ENCODE measurements around the gene ISLR2.

Gene ISLR2

DNA sequence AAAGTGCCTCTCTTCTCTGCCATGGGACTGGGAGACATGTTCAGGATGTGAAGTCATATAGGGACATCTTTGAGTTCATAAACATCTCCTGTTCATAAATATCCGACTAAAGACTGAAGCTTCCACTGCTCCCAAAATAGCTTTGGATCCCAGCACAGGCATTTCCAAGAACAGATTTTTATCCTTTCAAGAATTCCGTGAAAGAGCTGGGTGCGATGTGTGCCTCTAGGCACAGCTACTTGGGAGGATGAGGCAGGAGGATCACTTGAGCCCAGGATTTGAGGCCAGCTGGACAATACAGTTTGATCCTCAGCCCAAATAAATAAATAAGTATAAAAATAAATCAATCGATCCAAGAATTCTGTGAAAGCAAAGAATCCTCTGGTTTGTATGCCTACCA, 6.7 kb upstream of the ISLR2 start:
- Mint-ChIP-seq H3K4me1 (ENCODE audit: low read depth) (peaks cover 1% of the 10 kb centered on the region), H3K27ac (no peak overlapping the region), H3K9me3 (no peaks in the 10 kb centered on the region), H3K27me3 (ENCODE audit: low read depth) (peaks cover 42% of the 10 kb centered on the region), H3K4me3 (no peak overlapping the region), H3K36me3 (ENCODE audit: low read depth) (no peaks in the 10 kb centered on the region)

DNA sequence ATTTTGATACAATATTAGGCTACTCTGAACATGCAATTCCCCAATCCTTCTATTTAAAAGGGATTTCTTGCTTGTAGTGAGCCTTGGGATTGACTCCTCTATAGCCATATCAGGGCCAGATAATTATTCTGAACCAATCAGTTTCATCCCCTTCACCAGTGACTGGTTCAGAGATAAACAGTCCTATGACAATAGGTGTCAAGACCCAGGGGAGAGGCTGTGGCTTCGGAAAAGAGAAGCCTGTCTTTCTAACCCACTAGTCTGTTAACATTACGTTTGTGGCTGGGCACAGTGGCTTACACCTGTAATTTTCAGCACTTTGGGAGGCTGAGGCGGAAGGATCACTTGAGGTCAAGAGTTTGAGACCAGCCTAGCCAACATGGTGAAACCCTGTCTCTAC, 6.2 kb upstream of the ISLR2 start:
- Mint-ChIP-seq H3K4me1 (ENCODE audit: low read depth) (peaks cover 1% of the 10 kb centered on the region), H3K36me3 (ENCODE audit: low read depth) (no peaks in the 10 kb centered on the region), H3K9me3 (no peaks in the 10 kb centered on the region), H3K27ac (no peak overlapping the region), H3K4me3 (no peak overlapping the region), H3K27me3 (ENCODE audit: low read depth) (peaks cover 47% of the 10 kb centered on the region)

- Mint-ChIP-seq H3K4me3 (no peak overlapping the region), H3K27ac (no peak overlapping the region), H3K9me3 (no peaks in the 10 kb centered on the region), H3K4me1 (ENCODE audit: low read depth) (peaks cover 5% of the 10 kb centered on the region), H3K36me3 (ENCODE audit: low read depth) (no peaks in the 10 kb centered on the region), H3K27me3 (ENCODE audit: low read depth) (peaks cover 53% of the 10 kb centered on the region)
Measured at GRCh38 chr15:74124759-74125158, 5.6 kb upstream of the ISLR2 start.

DNA sequence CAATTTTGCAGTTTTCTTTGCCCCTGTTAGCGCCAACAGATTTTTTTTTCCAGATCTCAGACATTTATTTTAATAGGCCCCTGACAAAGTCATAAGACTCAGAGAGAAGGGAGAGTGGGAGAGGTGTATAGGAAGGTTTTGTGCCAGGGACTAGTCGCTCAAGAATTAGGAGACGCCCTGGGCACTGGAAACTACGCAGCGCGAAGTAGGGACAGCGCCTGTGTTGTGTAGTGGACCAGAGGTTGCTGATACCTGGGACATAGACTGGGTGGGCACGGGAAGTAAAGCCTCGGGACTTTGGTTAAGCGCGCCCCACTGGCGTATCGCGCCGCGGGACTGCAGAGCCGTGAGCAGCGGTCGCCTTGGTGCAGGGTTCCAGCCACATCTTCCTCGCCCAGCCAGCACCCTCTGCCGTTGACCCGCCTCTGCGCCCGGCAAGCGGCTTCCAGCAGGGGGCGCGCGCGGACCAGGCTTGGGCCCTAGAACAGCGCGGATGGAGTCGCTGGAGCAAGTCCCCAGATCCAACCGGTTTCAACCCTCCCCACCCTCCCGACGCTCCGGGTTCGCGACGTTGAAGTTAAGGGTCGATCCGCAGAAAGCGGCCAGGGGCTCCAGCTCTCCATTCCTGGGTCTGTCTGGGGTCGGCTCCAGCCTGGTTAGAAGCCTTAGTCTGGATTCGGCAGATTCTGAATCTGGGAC, 3.0 kb upstream of the ISLR2 start:
- Mint-ChIP-seq H3K4me1 (ENCODE audit: low read depth) (peaks cover 9% of the 10 kb centered on the region), H3K36me3 (ENCODE audit: low read depth) (peaks cover 8% of the 10 kb centered on the region), H3K27me3 (ENCODE audit: low read depth) (peaks cover 62% of the 10 kb centered on the region), H3K27ac (no peak overlapping the region), H3K4me3 (no peak overlapping the region), H3K9me3 (no peaks in the 10 kb centered on the region)

DNA sequence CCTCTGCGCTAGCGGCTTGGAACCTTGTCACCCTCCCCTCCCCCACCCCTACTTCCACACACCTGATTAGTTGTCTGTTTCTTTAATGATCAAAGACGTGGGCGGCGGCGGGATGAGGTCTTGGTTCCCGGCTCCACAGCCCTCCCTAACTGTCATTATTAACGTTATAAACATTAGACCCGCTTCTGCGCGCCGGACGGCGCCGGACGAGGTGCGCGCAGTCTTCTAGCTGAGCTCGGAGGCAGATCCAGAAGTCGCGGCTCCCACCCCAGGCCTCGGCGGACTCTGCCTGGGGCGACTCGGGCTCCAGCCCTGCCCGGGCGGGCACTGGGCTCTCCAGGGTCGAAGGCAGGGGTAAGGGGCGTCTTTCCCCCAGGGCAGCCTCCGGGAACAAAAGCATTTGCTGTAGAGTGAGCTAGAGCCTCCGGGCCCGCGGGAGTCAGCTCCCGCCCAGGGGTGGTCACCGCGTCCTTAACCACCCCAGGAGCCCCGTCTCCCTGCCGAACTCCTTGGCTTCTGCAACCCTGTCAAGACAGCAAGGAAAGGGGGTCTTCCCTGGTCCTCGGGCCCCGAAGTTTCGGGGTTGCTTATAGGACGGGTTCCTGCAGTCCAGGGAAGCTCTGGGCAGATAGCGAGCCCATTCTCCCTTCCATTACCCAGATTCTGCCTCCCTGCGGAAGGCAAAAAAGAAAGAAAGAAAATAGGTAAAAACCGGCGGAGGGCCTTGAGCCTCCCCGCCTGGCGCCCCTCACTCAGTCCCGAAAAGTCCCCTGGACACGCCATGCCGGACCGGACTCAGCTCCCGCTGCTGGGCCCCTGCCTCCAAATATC, 2.2 kb upstream of the ISLR2 start:
- Mint-ChIP-seq H3K4me1 (ENCODE audit: low read depth) (peaks cover 9% of the 10 kb centered on the region), H3K27ac (no peak overlapping the region), H3K9me3 (no peaks in the 10 kb centered on the region), H3K27me3 (ENCODE audit: low read depth) (peaks cover 70% of the 10 kb centered on the region), H3K36me3 (ENCODE audit: low read depth) (peaks cover 8% of the 10 kb centered on the region), H3K4me3 (no peak overlapping the region)

DNA sequence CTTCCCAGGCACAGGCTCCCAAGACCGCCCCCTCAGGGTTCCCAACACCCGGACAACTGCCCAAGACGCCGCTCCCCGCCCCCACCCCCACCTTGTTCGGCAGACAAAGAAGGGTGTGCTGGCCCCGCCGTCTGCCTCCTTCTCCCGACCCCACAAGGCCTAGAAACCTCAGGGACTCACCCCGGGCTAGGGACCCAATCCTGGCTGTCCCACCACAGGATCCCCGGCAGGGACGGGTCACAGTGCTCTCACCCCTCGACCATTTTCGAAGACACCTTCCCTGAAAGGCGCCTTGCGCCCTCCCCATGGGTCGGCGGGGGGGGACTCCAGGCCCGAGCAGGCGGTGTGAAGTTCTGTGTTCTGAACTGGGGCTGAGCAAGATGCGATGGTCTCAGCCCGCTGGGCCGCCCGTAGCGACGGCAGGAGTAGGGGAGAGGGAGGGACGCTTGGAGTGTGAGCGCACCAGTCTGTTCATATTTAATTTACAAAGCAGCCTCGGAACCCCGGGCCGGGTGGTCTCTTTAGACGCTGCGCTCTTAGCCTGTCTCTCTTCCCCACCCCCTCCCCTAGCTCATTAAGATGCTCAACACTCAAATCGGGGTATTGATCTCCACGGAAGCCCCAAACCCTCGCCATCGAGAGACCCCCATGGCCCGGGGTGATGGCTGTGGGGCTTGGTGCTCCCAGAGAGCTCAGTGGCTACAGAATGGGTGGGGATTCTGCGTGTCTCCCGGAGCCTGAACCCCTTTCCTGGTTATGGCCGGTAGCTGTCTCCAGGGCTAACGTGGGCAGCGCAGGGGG, 1.4 kb upstream of the ISLR2 start:
- peaks cover 77% of the 10 kb centered on the region for H3K27me3 Mint-ChIP-seq (ENCODE audit: low read depth)
- no peaks in the 10 kb centered on the region for H3K9me3 Mint-ChIP-seq
- peaks cover 8% of the 10 kb centered on the region for H3K36me3 Mint-ChIP-seq (ENCODE audit: low read depth)
- no peak overlapping the region for H3K4me3 Mint-ChIP-seq
- H3K4me1 Mint-ChIP-seq (ENCODE audit: low read depth), result peaks cover 9% of the 10 kb centered on the region
- H3K27ac Mint-ChIP-seq, result peak overlapping the region; percentile 45

DNA sequence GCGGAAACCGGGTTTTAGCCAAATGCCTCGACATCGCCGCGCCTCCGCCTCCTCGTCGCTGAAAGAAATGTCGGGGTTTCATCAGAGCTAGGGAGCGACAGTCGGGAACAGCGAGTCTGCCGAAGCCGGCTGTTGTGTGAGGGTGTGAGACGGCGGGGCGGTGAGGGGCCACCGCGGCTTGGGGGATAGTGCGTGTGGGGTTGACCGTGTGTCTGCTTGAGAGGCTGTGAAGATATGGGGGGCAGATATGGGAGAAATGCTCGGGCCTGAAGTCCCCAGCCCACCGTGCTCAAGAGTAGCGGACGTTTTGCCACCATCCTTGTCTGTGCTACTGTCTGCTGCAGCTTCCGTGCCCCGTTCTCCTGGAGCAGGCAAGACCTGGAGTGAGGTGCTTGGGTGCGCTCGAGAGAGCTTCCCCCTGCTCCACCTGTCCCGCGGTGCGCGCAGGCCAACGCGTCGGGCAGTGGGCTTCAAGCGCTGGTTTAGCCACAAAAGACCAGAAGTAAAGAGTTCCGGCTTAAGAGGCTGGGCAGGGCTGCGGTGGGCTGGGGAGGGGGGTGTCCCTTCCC, 716 bp upstream of the ISLR2 start:
- peaks cover 8% of the 10 kb centered on the region for H3K36me3 Mint-ChIP-seq (ENCODE audit: low read depth)
- peaks cover 82% of the 10 kb centered on the region for H3K27me3 Mint-ChIP-seq (ENCODE audit: low read depth)
- peaks cover 9% of the 10 kb centered on the region for H3K4me1 Mint-ChIP-seq (ENCODE audit: low read depth)
- H3K27ac Mint-ChIP-seq, result peak overlapping the region; percentile 45
- peak overlapping the region; percentile 10 for H3K4me3 Mint-ChIP-seq
- H3K9me3 Mint-ChIP-seq, result no peaks in the 10 kb centered on the region

GRCh38 chr15:74130849-74131627, 652 bp downstream of the ISLR2 start:
- H3K27ac Mint-ChIP-seq, result peak overlapping the region; percentile 3
- peaks cover 9% of the 10 kb centered on the region for H3K36me3 Mint-ChIP-seq (ENCODE audit: low read depth)
- H3K4me3 Mint-ChIP-seq, result no peak overlapping the region
- H3K4me1 Mint-ChIP-seq (ENCODE audit: low read depth), result peaks cover 12% of the 10 kb centered on the region
- H3K9me3 Mint-ChIP-seq, result no peaks in the 10 kb centered on the region
- peaks cover 91% of the 10 kb centered on the region for H3K27me3 Mint-ChIP-seq (ENCODE audit: low read depth)

DNA sequence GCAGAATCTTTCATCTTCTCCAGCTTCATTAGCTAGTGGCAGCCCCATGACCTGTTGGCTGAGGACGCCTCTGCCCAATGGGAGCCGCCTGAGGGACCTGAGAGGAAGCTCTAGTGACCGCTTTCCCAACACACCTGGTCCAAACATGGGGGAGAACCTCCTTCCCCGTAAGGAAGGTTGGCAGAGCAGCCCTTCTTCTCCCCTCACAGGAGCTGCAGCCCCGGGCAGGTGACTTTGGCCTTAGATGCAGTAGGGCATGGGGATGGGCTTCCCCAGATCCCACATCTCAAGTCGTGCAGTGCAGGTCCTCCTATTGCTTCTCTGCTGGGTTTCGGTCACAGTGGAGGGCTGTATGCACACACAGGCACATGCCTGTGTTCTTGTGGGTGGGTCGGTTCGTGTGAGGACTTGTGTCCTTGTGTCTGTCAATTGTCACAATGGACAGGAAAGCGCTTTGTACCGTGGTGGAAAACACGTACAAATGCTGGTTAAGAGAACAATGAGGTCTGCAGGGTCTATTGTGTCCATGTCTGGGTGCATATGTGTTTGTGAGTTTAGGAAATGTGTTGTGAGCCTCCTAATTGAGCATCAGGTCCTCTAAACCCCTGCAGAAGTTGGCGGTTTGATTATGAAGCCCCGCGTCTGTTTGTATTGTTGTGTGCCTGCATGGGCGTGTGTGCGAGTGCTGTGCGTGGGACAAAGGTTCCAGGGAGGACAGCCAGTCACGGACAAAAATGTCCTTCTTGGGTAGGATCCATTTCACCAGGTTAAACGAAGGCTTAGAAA, 1.4 kb downstream of the ISLR2 start:
- Mint-ChIP-seq H3K27ac (peak overlapping the region; percentile 77), H3K36me3 (ENCODE audit: low read depth) (peaks cover 9% of the 10 kb centered on the region), H3K4me1 (ENCODE audit: low read depth) (peaks cover 16% of the 10 kb centered on the region), H3K27me3 (ENCODE audit: low read depth) (peaks cover 95% of the 10 kb centered on the region), H3K9me3 (no peaks in the 10 kb centered on the region), H3K4me3 (peak overlapping the region; percentile 15)

GRCh38 chr15:74132681-74133651, 2.6 kb downstream of the ISLR2 start:
- Mint-ChIP-seq H3K36me3 (ENCODE audit: low read depth) (peaks cover 9% of the 10 kb centered on the region), H3K4me3 (no peak overlapping the region), H3K27me3 (ENCODE audit: low read depth) (peaks cover 95% of the 10 kb centered on the region), H3K9me3 (no peaks in the 10 kb centered on the region), H3K27ac (peak overlapping the region; percentile 34), H3K4me1 (ENCODE audit: low read depth) (peaks cover 18% of the 10 kb centered on the region)

- peaks cover 18% of the 10 kb centered on the region for H3K4me1 Mint-ChIP-seq (ENCODE audit: low read depth)
- peaks cover 9% of the 10 kb centered on the region for H3K36me3 Mint-ChIP-seq (ENCODE audit: low read depth)
- H3K27me3 Mint-ChIP-seq (ENCODE audit: low read depth), result peaks cover 96% of the 10 kb centered on the region
- peak overlapping the region; percentile 34 for H3K27ac Mint-ChIP-seq
- no peak overlapping the region for H3K4me3 Mint-ChIP-seq
- H3K9me3 Mint-ChIP-seq, result no peaks in the 10 kb centered on the region
Measured at GRCh38 chr15:74133694-74134386, 3.5 kb downstream of the ISLR2 start.

Data from T-helper 1 cell treated with Interleukin-12 subunit alpha and Interleukin-12 subunit beta and Interleukin-4 antibody, amounts not matched to agents 30 μg/mL and 1 μg/mL, for 36 hours (primary cell).